Stomach (tissue), 9 donors: ENCODE data around the gene GOLGA3. TPM values are rescaled to one million over a fixed set of nuclear protein-coding genes. Genes with fewer than 3 reads are reported as not detected.

Experiments used
- DNase-seq, 2 donors: peaks; one replicate each; pipeline versions ENCODE4 v3.0.0 to v3.0.0-alpha.2; 2013 to 2019
- H3K27ac ChIP-seq, 5 donors: fragments of 200-600 bp in 4 of 5; sonication (generic) in 4 of 5; one replicate each; pipeline ENCODE4 v1.5.1; 2013 to 2019; ENCODE audit warnings: mild to moderate bottlenecking in 1 of 5, moderate library complexity in 1 of 5
- H3K27me3 ChIP-seq, 3 donors: fragments of 200-600 bp; sonication (generic); one replicate each; pipeline ENCODE4 v1.5.1; 2017 to 2019; ENCODE audit warnings: mixed run types in 1 of 3
- H3K36me3 ChIP-seq, 4 donors: fragments of 200-600 bp; sonication (generic); 1 replicate in 3 of 4; 2 replicates in 1 of 4; pipeline ENCODE4 v1.5.1; 2016 to 2019
- H3K4me1 ChIP-seq, 4 donors: fragments of 200-600 bp; sonication (generic); one replicate each; pipeline ENCODE4 v1.5.1; 2016 to 2019
- H3K4me3 ChIP-seq, 4 donors: fragments of 200-600 bp; sonication (generic) in 3 of 4; one replicate each; pipeline ENCODE4 v1.5.1; 2016 to 2019; ENCODE audit warnings: mild to moderate bottlenecking in 1 of 4
- H3K9me3 ChIP-seq, 4 donors: fragments of 200-600 bp; sonication (generic); one replicate each; pipeline ENCODE4 v1.5.1; 2016 to 2019
- EP300 ChIP-seq: sonication (generic); formaldehyde crosslinking; IDR thresholded peaks from one replicate; pipeline ENCODE4 v1.6.1; 2017; ENCODE audit warnings: antibody characterized with exemption
- POLR2A ChIP-seq, 4 donors: fragments of 450-650 bp; IDR thresholded peaks; one replicate each; pipeline ENCODE4 v1.6.1; 2016; ENCODE audit warnings: antibody characterized with exemption in 4 of 4, control low read depth in 2 of 4, mild to moderate bottlenecking in 1 of 4, moderate library complexity in 1 of 4
- POLR2AphosphoS5 ChIP-seq, 3 donors: sonication (generic); formaldehyde crosslinking; IDR thresholded peaks; one replicate each; pipeline ENCODE4 v1.6.1; 2016; ENCODE audit warnings: antibody characterized with exemption in 3 of 3
- WGBS, 5 donors: extraction: QIAGEN DNeasy Blood & Tissue Kit in 3 of 5; methylation state at CpG; one replicate each; pipeline versions ENCODE4 v1.1.5 to v1.1.7; 2013 to 2018; 5-methylcytosine and 5-hydroxymethylcytosine counted together
- intact Hi-C: fragments of 100-400 bp; cut with DNase I; formaldehyde crosslinking; loops from one replicate; pipeline ENCODE4 v1.15.1; 2023; ENCODE audit warnings: low total_unique reads
- polyA plus RNA-seq, 3 donors: library from polyadenylated mRNA; stranded (reverse); fragments of 200-250 nt; gene quantifications; one replicate each; pipeline ENCODE4 v1.2.3, GENCODE V29; 2013
- total RNA-seq, 5 donors: library from RNA; depleted of rRNA; stranded (reverse); fragments of >200 nt; gene quantifications; one replicate each; pipeline versions ENCODE4 v1.1.0 to v1.2.3, GENCODE V29; 2014 to 2016
- TF ChIP-seq, protein P1 (sequence below), 7 experiments: fragments of 450-650 bp in 4 of 7; fragments of 200-600 bp in 3 of 7; sonication (generic) in 3 of 7; IDR thresholded peaks; one replicate each; pipeline ENCODE4 v1.5.1; 2016 to 2019; ENCODE audit warnings: antibody characterized with exemption in 7 of 7, control low read depth in 2 of 7, mild to moderate bottlenecking in 1 of 7
- donor health status: healthy with polysubstance abuse.
- donor health status: Bipolar disorder and iron deficiency.
- donor health status: healthy.

GOLGA3 gene
- total and polyA plus RNA-seq, 8 donors: 8.8 to 204 (median 55.3) TPM

DNA sequence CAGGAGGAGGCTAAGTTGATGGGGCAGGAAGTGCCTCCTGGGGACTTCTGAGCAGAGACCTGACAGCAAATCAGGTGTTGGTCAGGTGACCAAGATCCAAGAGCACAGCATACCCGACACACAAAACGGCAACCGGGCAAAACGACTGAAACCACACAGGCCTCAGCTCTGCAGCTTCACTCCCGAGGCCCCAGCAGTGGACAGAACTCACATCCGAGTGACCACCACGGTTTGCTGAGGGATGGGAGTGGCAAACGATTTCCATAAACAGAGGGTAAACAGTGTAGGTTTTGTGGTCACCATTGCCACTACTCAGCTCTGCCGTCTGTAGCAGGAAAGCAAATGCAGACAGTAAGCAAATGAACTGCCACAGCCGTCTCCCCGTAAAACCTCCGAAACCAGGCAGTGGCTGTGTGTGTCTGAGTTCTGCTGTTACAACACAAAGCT lies 44.3 kb upstream of the GOLGA3 start:
- H3K4me3 ChIP-seq: no peak overlapping the region
- DNase-seq: no peak
- no peaks in the 10 kb centered on the region for H3K4me1 ChIP-seq
- 71 to 86% (median 77%) methylated on average over 12 of the region's 12 CpGs for whole genome bisulfite sequencing, 5 donors
- no peaks in the 10 kb centered on the region for H3K9me3 ChIP-seq
- TF ChIP-seq EP300: no peak
- TF ChIP-seq POLR2A (IDR thresholded peaks at IDR 0.05): no peak
- no peak for TF ChIP-seq POLR2AphosphoS5 (IDR thresholded peaks at IDR 0.05)
- TF ChIP-seq, protein P1, sequence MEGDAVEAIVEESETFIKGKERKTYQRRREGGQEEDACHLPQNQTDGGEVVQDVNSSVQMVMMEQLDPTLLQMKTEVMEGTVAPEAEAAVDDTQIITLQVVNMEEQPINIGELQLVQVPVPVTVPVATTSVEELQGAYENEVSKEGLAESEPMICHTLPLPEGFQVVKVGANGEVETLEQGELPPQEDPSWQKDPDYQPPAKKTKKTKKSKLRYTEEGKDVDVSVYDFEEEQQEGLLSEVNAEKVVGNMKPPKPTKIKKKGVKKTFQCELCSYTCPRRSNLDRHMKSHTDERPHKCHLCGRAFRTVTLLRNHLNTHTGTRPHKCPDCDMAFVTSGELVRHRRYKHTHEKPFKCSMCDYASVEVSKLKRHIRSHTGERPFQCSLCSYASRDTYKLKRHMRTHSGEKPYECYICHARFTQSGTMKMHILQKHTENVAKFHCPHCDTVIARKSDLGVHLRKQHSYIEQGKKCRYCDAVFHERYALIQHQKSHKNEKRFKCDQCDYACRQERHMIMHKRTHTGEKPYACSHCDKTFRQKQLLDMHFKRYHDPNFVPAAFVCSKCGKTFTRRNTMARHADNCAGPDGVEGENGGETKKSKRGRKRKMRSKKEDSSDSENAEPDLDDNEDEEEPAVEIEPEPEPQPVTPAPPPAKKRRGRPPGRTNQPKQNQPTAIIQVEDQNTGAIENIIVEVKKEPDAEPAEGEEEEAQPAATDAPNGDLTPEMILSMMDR (IDR thresholded peaks at IDR 0.05): no peak
- H3K27ac ChIP-seq: no peak overlapping the region
- peaks cover 74 to 99% (median 98%) of the 10 kb centered on the region in 4 donors for H3K36me3 ChIP-seq
- H3K27me3 ChIP-seq: no peaks in the 10 kb centered on the region
- intact Hi-C loops: no loop called here

DNA sequence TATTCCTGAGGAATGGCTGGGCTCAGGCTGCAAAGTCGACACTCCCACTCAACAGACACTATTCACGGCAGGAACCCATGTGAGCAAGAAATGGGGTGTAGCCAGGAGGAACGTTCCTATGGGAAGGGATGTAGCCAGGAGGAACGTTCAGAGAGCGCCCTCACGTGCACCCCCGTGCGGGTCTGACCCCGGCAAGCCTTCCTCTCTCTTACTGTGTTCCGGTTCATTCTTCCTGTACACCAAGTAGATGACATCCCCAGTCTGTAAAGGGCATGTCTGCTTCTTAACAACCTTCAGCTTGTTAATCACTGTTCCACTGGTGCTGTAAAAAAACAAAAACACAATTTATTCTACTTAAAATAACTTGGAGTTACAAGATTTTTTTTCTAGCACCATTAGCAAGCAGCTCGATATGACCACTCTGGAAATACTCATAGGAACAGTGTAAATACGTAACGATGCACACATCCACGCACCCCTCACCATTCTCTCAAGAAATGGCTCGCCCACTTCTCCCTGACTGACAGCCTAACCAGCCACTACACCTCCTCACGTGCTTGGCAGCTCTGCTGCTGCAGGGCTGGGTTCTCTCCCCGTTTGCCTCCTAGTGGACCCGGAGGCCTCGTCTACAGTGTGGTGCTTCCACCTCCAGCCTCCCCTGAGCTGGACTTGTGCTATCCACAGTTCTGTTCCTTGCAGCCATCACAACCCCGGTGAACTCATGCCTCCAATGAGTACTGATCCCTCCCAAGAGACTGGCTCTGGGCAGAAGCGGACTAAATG lies 43.6 kb upstream of the GOLGA3 start:
- H3K27ac ChIP-seq: no peak overlapping the region
- TF ChIP-seq, protein P1 (IDR thresholded peaks at IDR 0.05): no peak
- no peak for TF ChIP-seq EP300
- no peak for TF ChIP-seq POLR2A (IDR thresholded peaks at IDR 0.05)
- TF ChIP-seq POLR2AphosphoS5 (IDR thresholded peaks at IDR 0.05): no peak
- H3K4me3 ChIP-seq: no peak overlapping the region
- H3K4me1 ChIP-seq: no peaks in the 10 kb centered on the region
- no peak for DNase-seq
- H3K27me3 ChIP-seq: no peaks in the 10 kb centered on the region
- H3K9me3 ChIP-seq: no peaks in the 10 kb centered on the region
- intact Hi-C loops: no loop called here
- WGBS, 5 donors: 89 to 96% (median 95%) methylated on average over 20 to 21 of the region's 21 CpGs
- peaks cover 73 to 99% (median 98%) of the 10 kb centered on the region in 4 donors for H3K36me3 ChIP-seq

DNA sequence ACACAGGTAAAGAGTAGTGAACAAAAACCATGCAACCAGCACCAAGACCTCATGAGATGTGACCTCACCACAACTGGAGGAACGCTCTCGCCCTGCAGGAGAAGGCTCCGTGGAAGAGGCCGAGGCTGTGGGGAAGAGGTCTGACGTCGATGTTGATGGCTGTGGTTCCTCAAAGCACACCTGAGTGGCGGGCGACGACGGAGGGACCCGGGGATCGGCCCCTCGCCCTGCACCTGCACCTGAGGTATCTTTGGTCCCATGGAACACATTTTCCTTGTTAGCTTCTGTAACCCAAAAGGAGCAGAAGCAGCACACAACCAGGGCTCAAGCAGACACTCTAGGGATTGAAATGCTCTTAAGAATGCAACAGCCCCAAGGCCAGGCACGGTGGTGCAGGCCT lies 40.9 kb upstream of the GOLGA3 start:
- WGBS, 5 donors: 93 to 97% (median 97%) methylated on average over 14 of the region's 14 CpGs
- Histone ChIP-seq H3K4me1 (no peaks in the 10 kb centered on the region), H3K27me3 (no peaks in the 10 kb centered on the region), H3K9me3 (no peaks in the 10 kb centered on the region), H3K4me3 (no peak overlapping the region), H3K27ac (no peak overlapping the region), H3K36me3 (peaks cover 62 to 99% (median 97%) of the 10 kb centered on the region in 4 donors)
- DNase-seq: no peak
- TF ChIP-seq, protein P1 (IDR thresholded peaks at IDR 0.05): no peak
- no peak for TF ChIP-seq POLR2AphosphoS5 (IDR thresholded peaks at IDR 0.05)
- TF ChIP-seq EP300: no peak
- no peak for TF ChIP-seq POLR2A (IDR thresholded peaks at IDR 0.05)
- intact Hi-C loops: no loop called here

DNA sequence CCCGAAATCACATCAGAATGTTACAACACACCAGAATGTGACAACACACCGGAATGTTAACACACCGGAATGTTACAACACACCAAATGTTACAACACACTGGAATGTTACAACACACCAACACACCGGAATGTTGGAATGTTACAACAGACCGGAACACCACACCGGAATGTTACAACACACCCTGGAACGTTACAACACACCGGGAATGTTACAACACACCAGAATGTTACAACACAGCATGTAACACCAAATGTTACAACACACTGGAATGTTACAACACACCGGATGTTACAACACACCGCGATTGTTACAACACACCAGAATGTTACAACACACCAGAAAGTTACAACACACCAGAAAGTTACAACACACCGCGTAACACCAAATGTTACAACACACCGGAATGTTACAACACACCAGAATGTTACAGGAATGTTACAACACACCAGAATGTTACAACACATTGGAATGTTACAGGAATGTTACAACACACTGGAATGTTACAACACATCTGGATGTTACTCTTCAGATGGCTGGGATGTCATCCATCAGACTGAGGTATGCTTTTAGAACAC lies 37.7 kb upstream of the GOLGA3 start:
- intact Hi-C loops: no loop called here
- TF ChIP-seq, protein P1 (IDR thresholded peaks at IDR 0.05): no peak
- peak in 2 of 3 donors; percentile 2 to 53 for TF ChIP-seq POLR2AphosphoS5 (IDR thresholded peaks at IDR 0.05)

More for the DNA sequence above, 37.7 kb upstream of the GOLGA3 start:
- Histone ChIP-seq H3K4me1 (no peaks in the 10 kb centered on the region), H3K9me3 (no peaks in the 10 kb centered on the region), H3K27me3 (no peaks in the 10 kb centered on the region), H3K36me3 (peaks cover 38 to 93% (median 91%) of the 10 kb centered on the region in 4 donors), H3K27ac (peak overlapping the region in 1 of 5 donors; percentile 26), H3K4me3 (no peak overlapping the region)
- WGBS, 5 donors: 88 to 94% (median 92%) methylated on average over 14 of the region's 14 CpGs
- DNase-seq: no peak
